DOHH2 (cell line): ENCODE results near the gene RUVBL2.
A peak's percentile ranks its signal among the peaks of the same experiment; 100 is the strongest.
"Not testable (repeated sequence)": the region's sequence is repeated elsewhere in the genome, so short reads cannot be mapped to it uniquely, and the experiment has no call there.

Experiments
- H3F3A ChIP-seq: fragments of 200-600 bp; sonication (generic), shearing (Covaris generic); 2 replicates; pipeline ENCODE4 v1.6.0; 2016; ENCODE audit warnings: antibody characterized with exemption, mild to moderate bottlenecking; ENCODE audit not compliant: control insufficient read depth, insufficient read depth
- H3K27ac ChIP-seq: fragments of 200-600 bp; sonication (generic); 2 replicates; pipeline ENCODE4 v1.5.1; 2014; ENCODE audit warnings: low read depth, mild to moderate bottlenecking, low read length, moderate library complexity
- H3K27me3 ChIP-seq: fragments of 200-600 bp; sonication (generic); 2 replicates; pipeline ENCODE4 v1.6.1; 2014; ENCODE audit warnings: mild to moderate bottlenecking, low read length, mixed read lengths; ENCODE audit not compliant: control insufficient read depth
- H3K36me3 ChIP-seq: fragments of 200-600 bp; sonication (generic); 2 replicates; pipeline ENCODE4 v1.6.1; 2014; ENCODE audit warnings: mild to moderate bottlenecking, low read length, moderate library complexity, mixed read lengths; ENCODE audit not compliant: control insufficient read depth
- H3K4me1 ChIP-seq: fragments of 200-600 bp; sonication (generic); 2 replicates; pipeline ENCODE4 v1.6.1; 2014; ENCODE audit warnings: mild to moderate bottlenecking, low read length, mixed read lengths; ENCODE audit not compliant: control insufficient read depth
- H3K4me2 ChIP-seq: fragments of 200-600 bp; sonication (generic); 2 replicates; pipeline ENCODE4 v1.6.0; 2014; ENCODE audit warnings: mild to moderate bottlenecking, low read length, moderate library complexity
- H3K4me3 ChIP-seq: fragments of 200-600 bp; sonication (generic); 2 replicates; pipeline ENCODE4 v1.5.1; 2014; ENCODE audit warnings: mild to moderate bottlenecking, low read length, mixed read lengths
- H3K79me2 ChIP-seq: fragments of 200-600 bp; sonication (generic); 2 replicates; pipeline ENCODE4 v1.6.1; 2014; ENCODE audit warnings: mild to moderate bottlenecking, low read length, mixed read lengths; ENCODE audit not compliant: control insufficient read depth
- H3K9me2 ChIP-seq: fragments of 200-600 bp; sonication (generic); replicated peaks from 2 replicates; pipeline ENCODE4 v1.6.1; 2014; ENCODE audit warnings: mild to moderate bottlenecking, low read length, mixed read lengths; ENCODE audit not compliant: control insufficient read depth
- H3K9me3 ChIP-seq: fragments of 200-600 bp; sonication (generic); 2 replicates; pipeline ENCODE4 v1.6.1; 2014; ENCODE audit warnings: antibody characterized with exemption, low read length, mixed read lengths; ENCODE audit not compliant: control insufficient read depth, insufficient read depth
- H4K20me1 ChIP-seq: fragments of 200-600 bp; sonication (generic); 2 replicates; pipeline ENCODE4 v1.6.0; 2014; ENCODE audit warnings: low read depth, mild to moderate bottlenecking, antibody characterized with exemption, low read length, moderate library complexity; ENCODE audit not compliant: control insufficient read depth, insufficient read depth
- EZH2phosphoT487 ChIP-seq: fragments of 200-600 bp; sonication (generic); IDR thresholded peaks from 2 replicates; pipeline ENCODE4 v1.6.1; 2017; ENCODE audit warnings: borderline replicate concordance, mild to moderate bottlenecking, antibody characterized with exemption, low read length, moderate library complexity, mixed read lengths
- TF ChIP-seq, protein P1 (sequence below): fragments of 200-600 bp; sonication (generic); IDR thresholded peaks from one replicate; pipeline ENCODE4 v1.5.1; 2014; ENCODE audit warnings: antibody characterized with exemption, mild to moderate bottlenecking, low read depth, low read length; ENCODE audit not compliant: poor library complexity, severe bottlenecking

RUVBL2 gene

DNA sequence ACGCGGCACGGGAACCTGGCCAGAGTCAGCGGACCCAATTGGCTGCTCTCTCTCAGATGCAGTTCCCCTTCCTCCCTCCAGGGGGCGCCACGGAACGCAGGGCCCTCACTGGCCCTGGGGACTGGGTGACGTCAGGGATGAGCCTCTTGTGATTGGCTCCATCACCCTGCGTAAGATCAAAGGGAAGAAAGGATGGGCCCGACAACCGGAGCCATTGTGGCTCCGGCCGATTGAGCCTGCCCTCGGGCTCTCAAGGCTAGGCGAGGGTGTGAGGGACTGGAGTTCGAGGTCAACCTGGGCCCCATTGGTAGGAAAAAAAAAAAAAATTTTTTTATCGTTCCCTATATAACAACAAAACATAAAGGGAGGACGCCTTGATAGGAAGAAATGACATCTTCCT, 43.1 kb downstream of the RUVBL2 start, which contains the start of gene CGB1:
CGB1 (minus strand) TSS at position 81 of the 400 bp plus-strand sequence. CDS start 184 bp downstream, outside the sequence.
- H3F3A ChIP-seq, H3K27me3 ChIP-seq, H3K9me3 ChIP-seq, H3K9me2 ChIP-seq, H3K4me1 ChIP-seq, H3K27ac ChIP-seq, H3K4me2 ChIP-seq, H4K20me1 ChIP-seq, H3K4me3 ChIP-seq, H3K79me2 ChIP-seq, H3K36me3 ChIP-seq: not testable (repeated sequence)
- TF ChIP-seq, protein P1, sequence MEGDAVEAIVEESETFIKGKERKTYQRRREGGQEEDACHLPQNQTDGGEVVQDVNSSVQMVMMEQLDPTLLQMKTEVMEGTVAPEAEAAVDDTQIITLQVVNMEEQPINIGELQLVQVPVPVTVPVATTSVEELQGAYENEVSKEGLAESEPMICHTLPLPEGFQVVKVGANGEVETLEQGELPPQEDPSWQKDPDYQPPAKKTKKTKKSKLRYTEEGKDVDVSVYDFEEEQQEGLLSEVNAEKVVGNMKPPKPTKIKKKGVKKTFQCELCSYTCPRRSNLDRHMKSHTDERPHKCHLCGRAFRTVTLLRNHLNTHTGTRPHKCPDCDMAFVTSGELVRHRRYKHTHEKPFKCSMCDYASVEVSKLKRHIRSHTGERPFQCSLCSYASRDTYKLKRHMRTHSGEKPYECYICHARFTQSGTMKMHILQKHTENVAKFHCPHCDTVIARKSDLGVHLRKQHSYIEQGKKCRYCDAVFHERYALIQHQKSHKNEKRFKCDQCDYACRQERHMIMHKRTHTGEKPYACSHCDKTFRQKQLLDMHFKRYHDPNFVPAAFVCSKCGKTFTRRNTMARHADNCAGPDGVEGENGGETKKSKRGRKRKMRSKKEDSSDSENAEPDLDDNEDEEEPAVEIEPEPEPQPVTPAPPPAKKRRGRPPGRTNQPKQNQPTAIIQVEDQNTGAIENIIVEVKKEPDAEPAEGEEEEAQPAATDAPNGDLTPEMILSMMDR: peak; percentile 75

DNA sequence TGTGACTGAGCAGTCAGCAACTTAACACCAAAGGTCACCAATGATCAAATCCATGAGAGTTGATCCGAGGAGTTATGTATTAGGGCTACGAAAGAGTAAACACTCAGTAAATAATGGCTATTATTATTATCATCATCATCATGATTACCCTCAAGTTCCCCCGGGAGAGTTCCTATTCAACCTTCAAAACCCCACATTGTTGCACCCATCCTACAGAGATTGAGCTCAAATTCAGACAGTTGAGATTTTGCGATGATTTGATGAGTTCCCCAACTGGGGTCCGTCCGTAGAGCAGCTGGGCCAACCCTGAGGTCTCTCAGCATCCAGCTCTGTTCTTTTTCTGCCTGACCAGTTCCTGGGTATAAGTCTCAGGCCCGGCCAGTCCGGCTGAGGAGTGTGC, 44.4 kb downstream of the RUVBL2 start:
- not testable (repeated sequence) for H3K27me3 ChIP-seq, H3K4me1 ChIP-seq, H3K4me2 ChIP-seq, H3K9me3 ChIP-seq, H3K36me3 ChIP-seq, H3F3A ChIP-seq, H3K4me3 ChIP-seq, H3K27ac ChIP-seq, H4K20me1 ChIP-seq, H3K9me2 ChIP-seq, H3K79me2 ChIP-seq

DNA sequence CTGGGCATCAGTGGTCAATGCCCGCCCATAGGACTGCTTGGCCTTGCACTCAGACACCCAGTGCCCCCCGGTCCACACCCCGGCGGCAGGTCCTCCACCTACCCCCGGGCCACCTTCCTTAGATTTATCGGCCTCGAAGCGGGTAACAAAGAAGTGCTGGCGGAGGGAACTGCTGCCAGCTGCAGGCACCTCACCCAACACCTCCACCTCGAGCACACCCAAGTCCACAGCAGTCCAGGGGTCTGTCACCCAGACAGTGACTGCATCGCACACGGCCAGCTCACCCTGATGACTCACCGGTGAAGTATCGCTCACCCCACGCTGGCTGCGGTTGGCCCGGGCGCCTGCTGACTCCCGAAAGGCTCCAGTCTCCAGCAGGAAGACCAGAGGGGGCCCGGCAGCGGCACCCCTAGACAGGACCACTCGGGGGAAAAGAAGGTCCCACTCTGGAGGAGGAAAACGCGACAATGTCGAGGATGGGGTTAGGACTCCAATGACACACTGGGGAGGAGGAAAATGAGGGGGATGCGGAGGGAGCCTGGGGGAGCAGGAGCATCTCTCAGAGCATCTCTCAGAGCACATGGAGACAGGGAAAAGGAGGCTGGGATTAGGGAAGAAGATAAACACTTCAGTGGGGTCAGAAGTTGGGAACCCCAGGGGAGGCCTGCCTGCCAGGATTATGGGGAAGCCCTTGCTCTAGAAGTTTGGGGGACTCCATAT, 45.0 kb downstream of the RUVBL2 start:
- not testable (repeated sequence) for H3K36me3 ChIP-seq, H3K27me3 ChIP-seq, H3F3A ChIP-seq, H3K79me2 ChIP-seq, H3K27ac ChIP-seq, H3K9me2 ChIP-seq, H3K9me3 ChIP-seq, H3K4me3 ChIP-seq, H3K4me2 ChIP-seq, H4K20me1 ChIP-seq, H3K4me1 ChIP-seq

DNA sequence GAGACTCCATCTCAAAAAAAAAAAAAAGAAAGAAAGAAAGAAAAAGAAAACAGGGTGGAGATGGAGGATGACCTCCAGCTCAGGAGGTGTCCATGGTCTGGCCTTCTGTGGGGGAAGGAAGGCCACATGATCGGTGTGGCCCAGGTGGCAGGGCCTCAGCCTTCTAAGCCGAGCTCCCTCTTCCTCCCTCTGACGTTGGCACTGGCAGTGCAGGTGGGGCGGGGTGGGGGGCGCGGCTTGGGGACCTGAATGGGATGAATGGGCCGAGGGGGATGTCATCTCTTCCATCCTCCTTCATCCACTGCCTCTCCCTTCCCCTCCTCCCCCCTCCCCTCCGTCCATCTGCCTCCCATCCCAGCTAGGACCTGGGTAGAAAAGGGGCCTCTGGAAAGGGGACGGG, 46.0 kb downstream of the RUVBL2 start:
- not testable (repeated sequence) for H3K27me3 ChIP-seq, H3K4me2 ChIP-seq, H3F3A ChIP-seq, H3K9me2 ChIP-seq, H3K4me3 ChIP-seq, H4K20me1 ChIP-seq, H3K4me1 ChIP-seq, H3K79me2 ChIP-seq, H3K9me3 ChIP-seq, H3K36me3 ChIP-seq, H3K27ac ChIP-seq

DNA sequence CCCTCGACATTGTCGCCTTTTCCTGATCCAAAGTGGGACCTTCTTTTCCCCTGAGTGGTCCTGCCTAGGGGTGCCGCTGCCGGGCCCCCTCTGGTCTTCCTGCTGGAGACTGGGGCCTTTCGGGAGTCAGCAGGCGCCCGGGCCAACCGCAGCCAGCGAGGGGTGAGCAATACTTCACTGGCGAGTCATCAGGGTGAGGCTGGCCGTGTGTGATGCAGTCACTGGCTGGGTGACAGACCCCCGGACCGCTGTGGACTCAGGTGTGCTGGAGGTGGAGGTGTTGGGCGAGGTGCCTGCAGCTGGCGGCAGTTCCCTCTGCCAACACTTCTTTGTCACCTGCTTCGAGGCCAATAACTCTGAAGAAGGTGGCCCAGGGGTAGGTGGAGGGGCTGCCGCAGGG, 48.5 kb downstream of the RUVBL2 start:
- TF ChIP-seq, protein P1: no peak
- TF ChIP-seq EZH2phosphoT487: no peak
- Histone ChIP-seq H3K27me3 (no peaks in the 10 kb centered on the region), H3K36me3 (no peaks in the 10 kb centered on the region), H4K20me1 (no peaks in the 10 kb centered on the region), H3F3A (no peaks in the 10 kb centered on the region), H3K79me2 (no peaks in the 10 kb centered on the region), H3K4me3 (no peak overlapping the region), H3K9me2 (no peaks in the 10 kb centered on the region), H3K27ac (no peak overlapping the region), H3K9me3 (no peaks in the 10 kb centered on the region), H3K4me1 (no peaks in the 10 kb centered on the region), H3K4me2 (no peak overlapping the region)

DNA sequence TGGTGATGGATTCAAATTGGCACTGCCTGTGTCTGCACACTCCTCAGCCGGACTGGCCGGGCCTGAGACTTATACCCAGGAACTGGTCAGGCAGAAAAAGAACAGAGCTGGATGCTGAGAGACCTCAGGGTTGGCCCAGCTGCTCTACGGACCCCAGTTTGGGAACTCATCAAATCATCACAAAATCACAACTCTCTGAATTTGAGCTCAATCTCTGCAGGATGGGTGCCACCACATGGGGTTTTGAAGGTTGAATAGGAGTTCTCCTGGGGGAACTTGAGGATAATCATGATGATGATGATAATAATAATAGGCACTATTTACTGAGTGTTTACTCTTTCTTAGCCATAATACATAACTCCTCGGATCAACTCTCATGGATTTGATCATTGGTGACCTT, 49.0 kb downstream of the RUVBL2 start:
- H3F3A ChIP-seq, H3K79me2 ChIP-seq, H4K20me1 ChIP-seq, H3K9me3 ChIP-seq, H3K27me3 ChIP-seq, H3K4me2 ChIP-seq, H3K27ac ChIP-seq, H3K4me3 ChIP-seq, H3K9me2 ChIP-seq, H3K36me3 ChIP-seq, H3K4me1 ChIP-seq: not testable (repeated sequence)

DNA sequence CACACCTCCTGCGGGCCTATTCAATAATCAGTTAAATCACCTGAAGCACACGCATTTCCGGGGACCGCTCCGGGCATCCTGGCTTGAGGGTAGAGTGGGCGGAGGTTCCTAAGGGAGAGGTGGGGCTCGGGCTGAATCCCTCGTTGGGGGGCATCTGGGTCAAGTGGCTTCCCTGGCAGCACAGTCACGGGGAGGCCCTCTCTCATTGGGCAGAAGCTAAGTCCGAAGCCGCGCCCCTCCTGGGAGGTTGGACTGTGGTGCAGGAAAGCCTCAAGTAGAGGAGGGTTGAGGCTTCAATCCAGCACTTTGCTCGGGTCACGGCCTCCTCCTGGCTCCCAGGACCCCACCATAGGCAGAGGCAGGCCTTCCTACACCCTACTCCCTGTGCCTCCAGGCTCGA, 49.9 kb downstream of the RUVBL2 start, which contains the start of gene CGB5:
CGB5 (plus strand) TSS at position 301 of the 400 bp plus-strand sequence. CDS start 362 bp downstream, outside the sequence.
- H3K4me3 ChIP-seq, H3K36me3 ChIP-seq, H3K4me2 ChIP-seq, H3K9me3 ChIP-seq, H3K79me2 ChIP-seq, H3K9me2 ChIP-seq, H3K27ac ChIP-seq, H3K27me3 ChIP-seq, H4K20me1 ChIP-seq, H3F3A ChIP-seq, H3K4me1 ChIP-seq: not testable (repeated sequence)
